ENCODE measurements around the gene NPEPPS.

Gene NPEPPS

GRCh38 chr17:47628014-47628566, 97.2 kb downstream of the NPEPPS start:
- DNase-seq (ENCODE audit: low read depth): no peak

- no peak for DNase-seq (ENCODE audit: low read depth)
These were observed 98.9 kb downstream of the NPEPPS start for GRCh38 chr17:47629826-47630225.

GRCh38 chr17:47630614-47631013, 99.7 kb downstream of the NPEPPS start:
- DNase-seq (ENCODE audit: low read depth): no peak

GRCh38 chr17:47632991-47633390, 102.1 kb downstream of the NPEPPS start:
- DNase-seq (ENCODE audit: low read depth): no peak

- DNase-seq (ENCODE audit: low read depth): no peak
These were observed 103.1 kb downstream of the NPEPPS start for GRCh38 chr17:47633996-47634395.

GRCh38 chr17:47634870-47635269, 104.0 kb downstream of the NPEPPS start:
- no peak for DNase-seq (ENCODE audit: low read depth)

GRCh38 chr17:47635734-47636133, 104.8 kb downstream of the NPEPPS start:
- DNase-seq (ENCODE audit: low read depth): no peak

GRCh38 chr17:47636273-47637030, 105.5 kb downstream of the NPEPPS start:
- no peak for DNase-seq (ENCODE audit: low read depth)

- no peak for DNase-seq (ENCODE audit: low read depth)
These were observed 108.0 kb downstream of the NPEPPS start for GRCh38 chr17:47638903-47639302.

GRCh38 chr17:47640076-47640475, 109.2 kb downstream of the NPEPPS start:
- no peak for DNase-seq (ENCODE audit: low read depth)

GRCh38 chr17:47641202-47641601, 110.3 kb downstream of the NPEPPS start:
- no peak for DNase-seq (ENCODE audit: low read depth)

- DNase-seq (ENCODE audit: low read depth): no peak
These were observed 112.2 kb downstream of the NPEPPS start for GRCh38 chr17:47643116-47643515.

GRCh38 chr17:47644324-47644723, 113.4 kb downstream of the NPEPPS start:
- no peak for DNase-seq (ENCODE audit: low read depth)

- peak; percentile 98 for DNase-seq (ENCODE audit: low read depth)
These were observed 118.5 kb downstream of the NPEPPS start, which contains the start of gene KPNB1 for GRCh38 chr17:47649153-47649971. Gene KPNB1, plus strand, starts transcription at chr17:47649919. Its CDS starts 326 bp downstream, at chr17:47650245.

- no peak for DNase-seq (ENCODE audit: low read depth)
These were observed 119.1 kb downstream of the NPEPPS start for GRCh38 chr17:47649972-47650524.

- DNase-seq (ENCODE audit: low read depth): peak; percentile 95
These were observed 119.9 kb downstream of the NPEPPS start for GRCh38 chr17:47650525-47651522.

- no peak for DNase-seq (ENCODE audit: low read depth)
These were observed 120.8 kb downstream of the NPEPPS start for GRCh38 chr17:47651704-47652103.

- no peak for DNase-seq (ENCODE audit: low read depth)
These were observed 121.7 kb downstream of the NPEPPS start for GRCh38 chr17:47652570-47652969.

GRCh38 chr17:47653442-47653841, 122.5 kb downstream of the NPEPPS start:
- no peak for DNase-seq (ENCODE audit: low read depth)

GRCh38 chr17:47654991-47655390, 124.1 kb downstream of the NPEPPS start:
- DNase-seq (ENCODE audit: low read depth): no peak

- no peak for DNase-seq (ENCODE audit: low read depth)
These were observed 129.2 kb downstream of the NPEPPS start for GRCh38 chr17:47660064-47660492.
